Measurements from ENCODE around the gene GKN1. TPM values are rescaled to one million over a fixed set of nuclear protein-coding genes. Genes with fewer than 3 reads are reported as not detected.

The GKN1 gene
- total and polyA plus RNA-seq, 4 donors = not detected

DNA sequence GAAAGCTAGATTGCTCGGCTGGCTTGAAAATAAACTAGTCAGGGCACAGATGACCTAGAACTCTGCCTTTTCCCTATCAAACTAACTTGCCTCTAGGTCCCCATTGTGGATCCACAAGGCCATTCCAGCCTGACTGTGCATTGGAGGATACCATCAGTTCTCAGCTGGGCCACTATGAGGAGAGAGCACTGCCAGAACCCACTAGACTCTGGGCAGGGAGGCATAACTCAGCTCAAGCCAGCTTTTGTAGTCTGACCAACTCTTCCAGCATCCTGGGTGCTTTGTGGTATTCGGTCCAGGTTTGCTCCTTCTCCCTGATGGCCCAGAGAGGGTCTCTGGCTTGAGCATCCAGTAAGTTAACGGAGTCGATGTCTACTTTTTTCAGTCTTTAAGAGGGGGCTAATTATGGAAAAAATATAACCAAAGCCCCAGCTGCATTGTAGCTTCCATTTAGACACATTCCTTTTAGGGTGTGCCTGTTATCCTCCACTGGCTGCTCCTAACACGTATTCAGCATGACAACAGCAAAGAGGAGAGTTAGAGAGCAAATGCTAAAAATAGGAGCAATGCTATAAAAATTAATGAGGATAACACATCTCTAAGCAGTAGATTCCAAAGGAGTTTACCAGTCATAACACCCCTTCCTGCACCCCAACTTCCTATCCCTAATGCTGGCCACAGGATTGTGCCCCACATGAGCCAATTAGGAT lies 36.9 kb upstream of the GKN1 start:
- 74% methylated on average over 2 of the region's 5 CpGs for WGBS (ENCODE audit: insufficient coverage)
- H3K27me3 ChIP-seq (ENCODE audit: control insufficient read depth, insufficient read depth, low read length) = no peaks in the 10 kb centered on the region

DNA sequence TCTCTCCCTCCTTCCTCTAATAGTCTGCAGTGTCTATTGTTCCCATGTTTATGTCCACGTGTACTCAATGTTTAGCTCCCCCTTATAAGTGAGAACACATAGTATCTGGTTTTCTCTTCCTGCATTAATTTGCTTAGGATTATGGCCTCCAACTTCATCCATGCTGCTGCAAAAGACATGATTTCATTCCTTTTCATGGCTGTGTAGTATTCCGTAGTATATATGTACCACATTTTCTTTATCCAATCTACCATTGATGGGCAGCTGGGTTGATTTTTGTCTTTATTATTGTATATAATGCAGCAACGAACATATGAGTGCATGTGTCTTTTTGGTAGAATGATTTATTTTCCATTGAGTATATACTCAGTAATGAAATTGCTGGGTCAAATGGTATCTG lies 35.5 kb upstream of the GKN1 start:
- DNase-seq (ENCODE audit: low read depth in 4 of 6, low spot score in 6 of 6) = no peak
- no CpG with 5 or more reads among the region's 3 CpGs for WGBS (ENCODE audit: insufficient coverage)
- Histone ChIP-seq H3K27me3 (ENCODE audit: control insufficient read depth, insufficient read depth, low read length) (no peaks in the 10 kb centered on the region), H3K9me3 (ENCODE audit: control insufficient read depth, insufficient read depth, low read length) (no peaks in the 10 kb centered on the region), H3K4me1 (ENCODE audit: control insufficient read depth, insufficient read depth, low read length) (peaks cover 5% of the 10 kb centered on the region), H3K27ac (ENCODE audit: low read depth, low read length) (no peak overlapping the region), H3K4me3 (ENCODE audit: low read depth, low read length) (no peak overlapping the region), H3K36me3 (ENCODE audit: control insufficient read depth, insufficient read depth, low read length) (no peaks in the 10 kb centered on the region)

More for the DNA sequence above, 36.9 kb upstream of the GKN1 start:
- Histone ChIP-seq H3K4me1 (ENCODE audit: control insufficient read depth, insufficient read depth, low read length) (no peaks in the 10 kb centered on the region), H3K4me3 (ENCODE audit: low read depth, low read length) (no peak overlapping the region), H3K36me3 (ENCODE audit: control insufficient read depth, insufficient read depth, low read length) (no peaks in the 10 kb centered on the region), H3K9me3 (ENCODE audit: control insufficient read depth, insufficient read depth, low read length) (no peaks in the 10 kb centered on the region), H3K27ac (ENCODE audit: low read depth, low read length) (no peak overlapping the region)
- DNase-seq (ENCODE audit: low read depth in 4 of 6, low spot score in 6 of 6) = no peak

DNA sequence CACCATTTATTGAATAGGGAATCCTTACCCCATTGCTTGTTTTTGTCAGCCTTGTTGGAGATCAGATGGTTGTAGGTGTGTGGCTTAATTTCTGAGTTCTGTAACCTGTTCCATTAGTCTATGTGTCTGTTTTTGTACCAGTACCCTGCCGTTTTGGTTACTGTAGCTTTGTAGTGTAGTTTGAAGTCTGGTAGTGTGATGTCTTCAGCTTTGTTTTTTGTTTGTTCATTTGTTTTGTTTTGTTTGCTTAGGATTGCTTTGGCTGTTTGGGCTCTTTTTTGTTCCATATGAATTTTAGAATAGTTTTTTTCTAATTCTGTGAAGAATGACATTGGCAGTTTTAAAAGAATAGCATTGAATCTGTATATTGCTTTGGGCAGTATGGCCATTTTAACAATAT lies 34.5 kb upstream of the GKN1 start:
- 100% methylated on average over 1 of the region's 1 CpG for WGBS (ENCODE audit: insufficient coverage)
- Histone ChIP-seq H3K36me3 (ENCODE audit: control insufficient read depth, insufficient read depth, low read length) (no peaks in the 10 kb centered on the region), H3K4me1 (ENCODE audit: control insufficient read depth, insufficient read depth, low read length) (peaks cover 8% of the 10 kb centered on the region), H3K27ac (ENCODE audit: low read depth, low read length) (no peak overlapping the region), H3K4me3 (ENCODE audit: low read depth, low read length) (no peak overlapping the region), H3K9me3 (ENCODE audit: control insufficient read depth, insufficient read depth, low read length) (no peaks in the 10 kb centered on the region), H3K27me3 (ENCODE audit: control insufficient read depth, insufficient read depth, low read length) (no peaks in the 10 kb centered on the region)
- DNase-seq (ENCODE audit: low read depth in 4 of 6, low spot score in 6 of 6) = no peak

DNA sequence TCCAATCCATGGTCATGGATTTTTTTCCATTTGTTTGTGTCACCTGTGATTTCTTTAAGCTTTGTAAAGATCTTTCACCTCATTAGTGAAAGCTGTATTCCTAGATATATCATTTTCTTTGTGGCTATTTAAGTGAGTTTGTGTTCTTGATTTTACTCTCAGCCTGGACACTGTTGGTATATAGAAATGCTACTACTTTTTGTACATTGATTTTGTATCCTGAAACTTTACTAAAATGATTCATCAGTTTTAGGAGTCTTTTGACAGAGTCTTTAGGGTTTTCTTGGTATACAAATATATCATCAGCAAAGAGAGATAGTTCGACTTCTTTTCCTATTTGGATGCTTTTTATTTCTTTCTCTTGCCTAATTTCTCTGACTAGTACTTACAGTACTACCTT lies 34.1 kb upstream of the GKN1 start:
- no CpG with 5 or more reads among the region's 1 CpG for WGBS (ENCODE audit: insufficient coverage)
- no peak for DNase-seq (ENCODE audit: low read depth in 4 of 6, low spot score in 6 of 6)
- no peaks in the 10 kb centered on the region for H3K36me3 ChIP-seq (ENCODE audit: control insufficient read depth, insufficient read depth, low read length)

DNA sequence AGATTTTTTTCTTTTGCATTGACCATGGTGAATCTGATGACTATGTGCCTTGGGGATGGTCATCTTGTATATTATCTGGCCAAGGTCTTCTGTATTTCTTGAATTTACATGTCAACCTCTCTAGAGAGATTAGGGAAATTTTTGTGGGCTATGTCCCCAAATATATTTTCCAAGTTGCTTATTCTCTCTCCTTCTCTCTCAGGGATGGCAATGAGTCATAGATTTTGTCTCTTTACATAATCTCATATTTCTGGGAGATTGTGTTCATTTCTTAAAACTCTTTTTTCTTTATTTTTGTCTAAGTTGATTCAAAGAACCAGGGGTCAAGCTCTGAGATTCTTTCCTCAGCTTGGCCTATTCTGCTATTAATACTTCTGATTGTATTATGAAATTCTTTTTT lies 31.6 kb upstream of the GKN1 start:
- Histone ChIP-seq H3K9me3 (ENCODE audit: control insufficient read depth, insufficient read depth, low read length) (no peaks in the 10 kb centered on the region), H3K4me3 (ENCODE audit: low read depth, low read length) (no peak overlapping the region), H3K27me3 (ENCODE audit: control insufficient read depth, insufficient read depth, low read length) (no peaks in the 10 kb centered on the region), H3K36me3 (ENCODE audit: control insufficient read depth, insufficient read depth, low read length) (no peaks in the 10 kb centered on the region), H3K4me1 (ENCODE audit: control insufficient read depth, insufficient read depth, low read length) (peaks cover 8% of the 10 kb centered on the region), H3K27ac (ENCODE audit: low read depth, low read length) (no peak overlapping the region)
- DNase-seq (ENCODE audit: low read depth in 4 of 6, low spot score in 6 of 6) = no peak

More for the DNA sequence above, 34.1 kb upstream of the GKN1 start:
- no peak overlapping the region for H3K4me3 ChIP-seq (ENCODE audit: low read depth, low read length)
- H3K9me3 ChIP-seq (ENCODE audit: control insufficient read depth, insufficient read depth, low read length) = no peaks in the 10 kb centered on the region
- no peak overlapping the region for H3K27ac ChIP-seq (ENCODE audit: low read depth, low read length)
- H3K27me3 ChIP-seq (ENCODE audit: control insufficient read depth, insufficient read depth, low read length) = no peaks in the 10 kb centered on the region
- peaks cover 8% of the 10 kb centered on the region for H3K4me1 ChIP-seq (ENCODE audit: control insufficient read depth, insufficient read depth, low read length)

DNA sequence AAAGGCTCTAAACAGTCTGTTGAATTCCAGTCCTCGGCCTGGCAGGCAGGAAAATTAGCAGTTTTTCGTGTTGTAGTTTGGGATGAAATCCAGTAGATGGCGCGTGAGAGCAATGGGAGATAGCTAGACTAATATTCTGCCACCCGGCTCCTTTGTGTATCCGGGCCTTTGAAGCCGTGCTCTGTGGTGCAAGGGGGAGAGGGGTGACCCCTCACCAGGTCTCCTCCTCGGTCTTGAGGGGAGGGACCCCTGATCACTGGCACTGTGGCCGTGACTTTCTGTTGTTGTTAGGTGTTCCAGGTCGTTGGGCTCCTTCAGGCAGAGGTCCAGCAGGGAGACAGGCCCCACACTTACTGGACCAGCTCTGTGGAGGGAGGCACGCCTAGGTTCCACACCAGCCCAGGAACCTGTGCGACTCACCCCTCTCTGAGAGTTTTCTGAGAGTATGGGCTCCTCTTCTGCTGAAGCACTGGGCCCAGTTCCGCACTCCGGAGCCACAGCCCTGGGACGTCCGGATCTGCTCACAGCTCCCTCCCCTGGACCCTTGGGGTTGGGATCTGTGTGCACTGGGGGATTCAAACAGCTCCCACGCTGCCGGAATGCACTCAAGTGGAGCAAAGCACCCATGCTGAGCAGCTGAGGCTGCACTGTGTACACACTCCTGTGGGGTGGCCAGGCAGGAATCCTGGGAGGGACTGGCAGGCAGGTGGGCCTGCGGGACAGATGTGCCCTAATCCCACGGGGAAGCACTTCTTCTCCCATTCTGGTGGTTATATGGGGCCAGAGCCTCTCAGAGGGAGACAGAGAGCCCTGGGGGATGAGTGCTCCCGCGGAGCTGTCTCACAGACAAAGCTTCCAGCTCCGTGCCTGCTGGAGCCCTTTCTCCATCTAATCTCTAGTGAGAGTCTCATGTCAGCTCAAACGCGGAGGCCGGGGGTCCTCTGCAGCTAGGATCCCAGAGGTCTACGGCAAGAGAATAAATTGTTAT lies 30.6 kb upstream of the GKN1 start:
- H3K9me3 ChIP-seq (ENCODE audit: control insufficient read depth, insufficient read depth, low read length) = no peaks in the 10 kb centered on the region
- H3K4me3 ChIP-seq (ENCODE audit: low read depth, low read length) = no peak overlapping the region
- H3K27me3 ChIP-seq (ENCODE audit: control insufficient read depth, insufficient read depth, low read length) = no peaks in the 10 kb centered on the region
- H3K4me1 ChIP-seq (ENCODE audit: control insufficient read depth, insufficient read depth, low read length) = peaks cover 8% of the 10 kb centered on the region
- H3K36me3 ChIP-seq (ENCODE audit: control insufficient read depth, insufficient read depth, low read length) = no peaks in the 10 kb centered on the region
- 26% methylated on average over 23 of the region's 27 CpGs for WGBS (ENCODE audit: insufficient coverage)
- H3K27ac ChIP-seq (ENCODE audit: low read depth, low read length) = no peak overlapping the region
- DNase-seq (ENCODE audit: low read depth in 4 of 6, low spot score in 6 of 6) = peak; percentile 57 to 95 (median 60)

DNA sequence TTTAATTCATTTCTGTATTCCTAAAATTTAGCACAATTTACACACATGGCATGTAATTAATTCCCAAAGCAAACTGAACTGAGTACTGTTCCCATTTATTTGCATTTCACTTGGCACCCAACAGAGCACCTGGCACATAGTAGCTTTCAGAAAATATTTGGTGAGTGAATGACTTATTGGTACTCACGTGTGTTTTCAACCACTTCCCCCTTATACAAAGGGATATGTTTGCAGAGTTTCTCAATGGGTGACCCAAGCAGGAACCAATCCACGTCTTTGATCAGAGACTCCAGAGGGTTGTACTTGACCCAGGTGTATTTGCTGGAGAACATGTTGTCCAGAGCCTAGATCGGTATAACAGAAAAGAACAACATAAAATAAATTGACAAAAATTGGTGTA lies 28.3 kb upstream of the GKN1 start:
- Histone ChIP-seq H3K27ac (ENCODE audit: low read depth, low read length) (no peak overlapping the region), H3K27me3 (ENCODE audit: control insufficient read depth, insufficient read depth, low read length) (no peaks in the 10 kb centered on the region), H3K9me3 (ENCODE audit: control insufficient read depth, insufficient read depth, low read length) (no peaks in the 10 kb centered on the region), H3K36me3 (ENCODE audit: control insufficient read depth, insufficient read depth, low read length) (no peaks in the 10 kb centered on the region), H3K4me1 (ENCODE audit: control insufficient read depth, insufficient read depth, low read length) (peaks cover 8% of the 10 kb centered on the region), H3K4me3 (ENCODE audit: low read depth, low read length) (no peak overlapping the region)
- DNase-seq (ENCODE audit: low read depth in 4 of 6, low spot score in 6 of 6) = no peak
- WGBS (ENCODE audit: insufficient coverage) = no CpG with 5 or more reads among the region's 3 CpGs

DNA sequence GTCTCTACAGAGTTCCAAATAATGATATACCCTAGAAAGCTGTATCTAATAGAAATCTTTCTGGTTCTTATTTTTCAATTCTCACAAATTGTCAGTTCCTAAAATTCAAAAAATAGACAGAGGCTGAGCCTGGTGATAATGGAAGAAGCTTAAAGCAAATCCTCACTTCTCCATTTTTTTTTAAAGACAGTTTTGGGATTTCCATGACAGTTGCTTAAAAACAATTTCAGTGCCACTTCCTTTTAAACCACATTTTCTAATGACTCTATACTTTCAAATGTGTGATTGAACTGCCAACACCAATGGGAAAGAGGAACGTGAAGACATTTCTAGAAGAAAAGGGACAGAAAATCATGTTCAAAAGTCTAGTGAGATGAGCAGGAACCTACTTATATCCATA lies 25.7 kb upstream of the GKN1 start:
- DNase-seq (ENCODE audit: low read depth in 4 of 6, low spot score in 6 of 6) = no peak
- Histone ChIP-seq H3K4me1 (ENCODE audit: control insufficient read depth, insufficient read depth, low read length) (peaks cover 5% of the 10 kb centered on the region), H3K36me3 (ENCODE audit: control insufficient read depth, insufficient read depth, low read length) (no peaks in the 10 kb centered on the region), H3K4me3 (ENCODE audit: low read depth, low read length) (no peak overlapping the region), H3K27me3 (ENCODE audit: control insufficient read depth, insufficient read depth, low read length) (no peaks in the 10 kb centered on the region), H3K27ac (ENCODE audit: low read depth, low read length) (no peak overlapping the region), H3K9me3 (ENCODE audit: control insufficient read depth, insufficient read depth, low read length) (no peaks in the 10 kb centered on the region)
- WGBS (ENCODE audit: insufficient coverage) = no CpG with 5 or more reads among the region's 1 CpG

DNA sequence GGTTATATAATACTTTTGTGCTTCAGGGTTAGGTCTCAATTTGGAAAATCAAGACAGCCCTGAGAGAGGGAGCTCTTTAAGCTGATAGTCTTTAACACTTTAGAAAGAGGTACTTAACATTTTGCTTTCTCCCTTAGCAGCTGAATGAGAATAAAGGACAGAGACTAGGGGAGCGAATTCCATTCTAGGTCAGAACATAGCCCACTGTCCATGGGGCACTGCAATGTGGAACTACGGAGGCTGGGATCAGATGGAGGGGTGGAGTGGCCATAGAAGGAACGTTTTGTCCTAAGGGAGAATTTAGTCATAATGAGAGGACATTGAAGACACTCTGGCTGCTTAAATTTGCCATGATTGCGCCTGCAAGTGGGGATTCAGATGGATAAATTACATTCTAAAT lies 22.5 kb upstream of the GKN1 start:
- H3K4me1 ChIP-seq (ENCODE audit: control insufficient read depth, insufficient read depth, low read length) = no peaks in the 10 kb centered on the region
- no peak overlapping the region for H3K4me3 ChIP-seq (ENCODE audit: low read depth, low read length)
- H3K36me3 ChIP-seq (ENCODE audit: control insufficient read depth, insufficient read depth, low read length) = no peaks in the 10 kb centered on the region
- no peak for DNase-seq (ENCODE audit: low read depth in 4 of 6, low spot score in 6 of 6)
- H3K9me3 ChIP-seq (ENCODE audit: control insufficient read depth, insufficient read depth, low read length) = no peaks in the 10 kb centered on the region
- no peaks in the 10 kb centered on the region for H3K27me3 ChIP-seq (ENCODE audit: control insufficient read depth, insufficient read depth, low read length)
- no peak overlapping the region for H3K27ac ChIP-seq (ENCODE audit: low read depth, low read length)
- 74% methylated on average over 3 of the region's 4 CpGs for WGBS (ENCODE audit: insufficient coverage)

All from spinal cord (tissue), 10 donors.